GM10266 (cell line): ENCODE data around the gene GABRG3.

ENCODE experiments used
- DNase-seq: peaks from one replicate; pipeline ENCODE4 v3.0.0; 2012; ENCODE audit errors: extremely low spot score
- TF ChIP-seq, protein P1 (sequence below): IDR thresholded peaks from 2 replicates; pipeline ENCODE4 v1.5.1; 2012; ENCODE audit warnings: mild to moderate bottlenecking, low read depth; ENCODE audit not compliant: control insufficient read depth, insufficient read depth; ENCODE audit errors: missing control alignments

GABRG3 gene

DNA sequence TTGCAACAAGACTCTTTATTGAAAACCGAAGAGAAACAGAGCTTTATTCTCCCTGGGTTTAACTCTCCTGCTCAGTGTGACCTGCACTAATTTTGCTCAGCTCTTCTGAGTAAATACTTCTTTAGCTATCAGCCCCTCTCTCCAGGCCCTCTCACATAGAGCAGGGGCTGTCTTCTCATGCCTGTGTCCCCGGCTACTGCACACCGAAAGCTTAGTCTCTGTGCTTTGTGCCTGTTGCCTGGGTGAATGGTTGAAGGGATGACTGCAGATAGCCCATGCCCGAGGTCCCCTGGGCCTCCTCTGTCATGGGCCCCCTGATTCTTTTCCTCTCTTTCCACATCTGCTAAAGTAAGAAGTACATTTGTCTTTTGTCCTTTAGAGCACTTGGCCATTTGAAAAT lies 195.9 kb downstream of the GABRG3 start:
- TF ChIP-seq, protein P1, sequence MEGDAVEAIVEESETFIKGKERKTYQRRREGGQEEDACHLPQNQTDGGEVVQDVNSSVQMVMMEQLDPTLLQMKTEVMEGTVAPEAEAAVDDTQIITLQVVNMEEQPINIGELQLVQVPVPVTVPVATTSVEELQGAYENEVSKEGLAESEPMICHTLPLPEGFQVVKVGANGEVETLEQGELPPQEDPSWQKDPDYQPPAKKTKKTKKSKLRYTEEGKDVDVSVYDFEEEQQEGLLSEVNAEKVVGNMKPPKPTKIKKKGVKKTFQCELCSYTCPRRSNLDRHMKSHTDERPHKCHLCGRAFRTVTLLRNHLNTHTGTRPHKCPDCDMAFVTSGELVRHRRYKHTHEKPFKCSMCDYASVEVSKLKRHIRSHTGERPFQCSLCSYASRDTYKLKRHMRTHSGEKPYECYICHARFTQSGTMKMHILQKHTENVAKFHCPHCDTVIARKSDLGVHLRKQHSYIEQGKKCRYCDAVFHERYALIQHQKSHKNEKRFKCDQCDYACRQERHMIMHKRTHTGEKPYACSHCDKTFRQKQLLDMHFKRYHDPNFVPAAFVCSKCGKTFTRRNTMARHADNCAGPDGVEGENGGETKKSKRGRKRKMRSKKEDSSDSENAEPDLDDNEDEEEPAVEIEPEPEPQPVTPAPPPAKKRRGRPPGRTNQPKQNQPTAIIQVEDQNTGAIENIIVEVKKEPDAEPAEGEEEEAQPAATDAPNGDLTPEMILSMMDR: no peak
- no peak for DNase-seq

DNA sequence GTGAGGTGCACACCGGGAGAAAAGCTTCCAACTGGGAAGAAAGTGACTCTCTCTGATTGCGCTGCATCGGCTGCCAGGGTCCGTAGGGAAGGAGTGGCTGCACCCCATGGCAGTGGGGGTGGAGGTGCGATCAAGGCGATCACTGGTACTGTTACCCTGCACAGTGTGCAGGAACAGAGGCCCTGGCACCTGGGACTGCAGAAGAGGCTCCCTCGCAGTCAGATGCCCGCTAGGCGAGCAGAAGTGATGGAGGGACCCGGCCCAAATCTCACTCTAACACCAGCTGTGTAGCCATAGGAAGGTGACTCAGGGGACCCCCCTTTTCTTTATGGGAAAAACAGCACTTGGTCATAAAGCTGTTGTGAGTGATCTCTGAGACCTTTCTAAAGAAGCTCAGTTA lies 196.8 kb downstream of the GABRG3 start:
- no peak for DNase-seq
- TF ChIP-seq, protein P1: no peak

DNA sequence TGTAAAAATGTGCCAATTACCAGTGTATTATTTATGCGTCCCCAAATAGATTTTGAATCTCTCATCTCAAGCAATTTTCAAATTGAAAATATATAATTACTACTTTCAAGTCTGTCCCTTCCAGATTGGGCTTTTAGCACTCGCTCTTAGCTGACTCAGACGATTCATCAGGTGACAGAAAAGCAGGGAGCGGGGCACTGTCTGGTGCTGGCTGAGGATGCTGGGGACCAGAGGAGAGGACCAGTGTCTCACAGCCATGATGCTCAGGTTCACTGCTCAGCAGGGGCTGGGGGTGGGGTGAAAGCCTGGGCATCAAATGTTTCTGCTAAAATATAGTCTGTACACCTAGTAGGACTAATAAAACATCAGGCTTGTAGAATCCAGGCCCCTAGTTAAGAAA lies 199.9 kb downstream of the GABRG3 start:
- TF ChIP-seq, protein P1: no peak

DNA sequence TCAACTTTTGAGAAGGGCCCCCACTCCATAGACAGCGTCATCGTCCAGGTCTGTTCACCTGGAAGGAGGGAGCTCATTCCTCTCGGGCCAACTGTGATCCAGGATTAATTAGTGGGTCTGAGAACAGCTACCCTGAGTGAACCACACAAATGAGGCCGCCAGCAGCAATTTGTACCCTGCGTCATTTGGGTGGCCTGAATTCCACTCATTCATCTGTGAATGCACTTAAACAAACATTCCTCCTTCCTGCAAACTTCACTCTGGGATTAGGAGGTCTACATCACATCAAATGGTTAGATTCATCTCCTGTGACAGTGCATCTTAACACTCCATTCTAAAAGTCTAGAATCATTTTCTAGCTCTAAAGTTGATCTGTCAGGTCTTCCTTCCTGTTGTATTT lies 201.8 kb downstream of the GABRG3 start:
- TF ChIP-seq, protein P1: no peak
- no peak for DNase-seq

More for the DNA sequence above, 199.9 kb downstream of the GABRG3 start:
- DNase-seq: no peak

DNA sequence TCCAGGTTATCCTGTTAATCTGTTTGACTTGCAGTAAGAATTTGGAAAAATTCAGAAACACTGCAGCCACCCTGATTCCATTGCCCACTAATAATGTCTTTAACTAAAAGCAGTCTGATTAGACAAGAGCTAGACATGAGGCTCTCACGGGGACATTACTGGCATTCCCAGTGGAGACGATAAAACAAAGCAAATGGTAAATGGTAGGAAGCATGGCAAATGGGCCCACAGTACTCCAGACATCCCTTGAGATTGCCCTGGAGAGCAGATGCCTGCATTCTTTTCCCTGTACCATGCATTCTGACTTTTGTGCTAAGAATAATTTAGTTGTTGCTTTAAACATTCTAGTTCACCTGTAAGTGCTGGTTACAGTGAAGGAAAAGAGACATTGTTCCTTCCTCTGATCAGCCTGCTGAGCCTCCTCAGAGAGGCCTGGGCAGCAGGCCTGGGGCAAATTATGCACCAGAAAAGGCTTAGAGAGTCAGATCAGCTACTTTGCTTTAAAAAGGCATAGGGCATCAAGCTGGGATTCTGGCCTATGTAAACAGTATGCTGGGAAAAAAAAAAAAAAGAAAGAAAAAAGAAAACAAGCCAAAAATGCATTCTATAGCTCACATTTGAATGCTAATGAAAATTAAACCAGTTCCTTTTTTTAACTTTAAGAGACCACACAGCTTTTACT lies 204.6 kb downstream of the GABRG3 start:
- no peak for DNase-seq
- TF ChIP-seq, protein P1: no peak

DNA sequence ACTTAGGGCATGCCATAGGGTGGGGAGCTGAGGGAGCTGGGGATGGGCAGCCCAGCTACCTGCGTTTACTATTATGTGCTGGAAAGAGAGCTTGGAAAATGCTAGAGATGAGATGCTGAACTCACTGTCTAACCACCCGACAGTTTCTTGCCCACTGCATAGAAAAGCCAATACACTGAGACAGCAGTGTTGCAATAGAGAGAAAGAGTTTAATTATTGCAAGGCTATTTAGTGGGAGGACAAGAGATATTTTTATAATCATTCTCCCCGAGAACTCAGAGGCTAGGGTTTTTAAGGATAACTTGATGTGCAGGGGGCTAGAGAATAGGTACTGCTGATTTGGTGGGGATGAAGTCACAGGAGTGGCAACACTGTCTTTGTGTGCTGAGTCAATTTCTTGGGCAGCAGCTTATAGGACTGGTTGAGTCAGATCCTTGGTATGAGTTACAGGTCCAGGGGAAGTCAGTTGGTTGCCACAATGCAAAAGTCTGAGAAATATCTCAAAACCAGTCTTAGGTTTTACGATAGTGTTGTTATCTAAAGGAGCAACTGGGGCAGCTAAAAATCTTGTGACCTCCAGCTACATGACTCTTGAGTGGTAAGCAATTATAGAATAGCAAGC lies 205.9 kb downstream of the GABRG3 start:
- TF ChIP-seq, protein P1: no peak

DNA sequence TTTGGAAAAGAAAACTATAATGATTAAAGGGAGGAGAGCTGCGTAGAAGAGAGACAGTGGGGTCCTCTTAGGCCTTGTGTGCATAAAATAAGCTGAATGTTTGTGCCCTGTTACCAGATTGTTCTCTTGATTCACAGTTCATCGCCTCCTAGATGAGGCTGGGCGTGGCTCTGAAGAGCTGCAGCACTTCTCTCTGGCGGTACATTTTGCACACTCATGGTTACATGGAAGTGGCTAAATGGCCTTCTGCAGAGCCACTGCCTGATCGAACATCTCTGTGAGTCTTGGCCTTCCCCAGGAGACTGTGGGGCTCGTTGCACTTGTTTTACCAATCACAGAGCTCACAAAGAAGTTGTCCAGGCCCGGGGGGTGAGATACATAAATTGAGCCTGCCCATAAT lies 208.8 kb downstream of the GABRG3 start:
- TF ChIP-seq, protein P1: no peak
- no peak for DNase-seq

More for the DNA sequence above, 205.9 kb downstream of the GABRG3 start:
- no peak for DNase-seq
